ENCODE results near the gene TMEM254.
"Not testable (repeated sequence)": the region's sequence is repeated elsewhere in the genome, so short reads cannot be mapped to it uniquely, and the experiment has no call there.

DNA sequence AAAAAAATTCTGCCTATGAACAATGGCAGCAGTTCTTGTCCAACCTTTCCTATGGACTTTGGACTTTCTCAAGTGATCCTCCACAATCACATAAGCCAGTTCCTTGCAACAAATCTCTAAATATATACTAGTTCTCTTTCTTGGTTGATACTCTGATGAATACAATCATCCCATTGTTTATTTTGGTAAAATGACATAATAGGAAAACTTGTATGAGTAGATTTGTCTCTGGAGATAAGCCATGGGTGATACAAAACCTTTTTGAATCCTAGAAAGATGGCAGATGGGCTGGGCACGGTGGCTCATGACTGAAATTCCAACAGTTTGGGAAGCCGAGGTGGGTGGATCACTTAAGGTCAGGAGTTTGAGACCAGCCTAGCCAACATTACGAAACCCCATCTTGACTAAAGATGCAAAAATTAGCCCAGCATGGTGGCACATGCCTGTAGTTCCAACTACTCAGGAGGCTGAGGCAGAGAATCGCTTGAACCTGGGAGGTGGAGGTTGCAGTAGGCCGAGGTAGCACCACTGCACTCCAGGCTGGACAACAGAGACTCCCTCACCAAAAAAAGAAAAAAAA lies 41.5 kb upstream of the TMEM254 start:
- TF ChIP-seq POLR2AphosphoS5, CTCF, POLR2A (IDR thresholded peaks at IDR 0.05): not testable (repeated sequence)

Measured in prostate gland (tissue), 2 donors.